ENCODE data around the gene STARD3.

DNA sequence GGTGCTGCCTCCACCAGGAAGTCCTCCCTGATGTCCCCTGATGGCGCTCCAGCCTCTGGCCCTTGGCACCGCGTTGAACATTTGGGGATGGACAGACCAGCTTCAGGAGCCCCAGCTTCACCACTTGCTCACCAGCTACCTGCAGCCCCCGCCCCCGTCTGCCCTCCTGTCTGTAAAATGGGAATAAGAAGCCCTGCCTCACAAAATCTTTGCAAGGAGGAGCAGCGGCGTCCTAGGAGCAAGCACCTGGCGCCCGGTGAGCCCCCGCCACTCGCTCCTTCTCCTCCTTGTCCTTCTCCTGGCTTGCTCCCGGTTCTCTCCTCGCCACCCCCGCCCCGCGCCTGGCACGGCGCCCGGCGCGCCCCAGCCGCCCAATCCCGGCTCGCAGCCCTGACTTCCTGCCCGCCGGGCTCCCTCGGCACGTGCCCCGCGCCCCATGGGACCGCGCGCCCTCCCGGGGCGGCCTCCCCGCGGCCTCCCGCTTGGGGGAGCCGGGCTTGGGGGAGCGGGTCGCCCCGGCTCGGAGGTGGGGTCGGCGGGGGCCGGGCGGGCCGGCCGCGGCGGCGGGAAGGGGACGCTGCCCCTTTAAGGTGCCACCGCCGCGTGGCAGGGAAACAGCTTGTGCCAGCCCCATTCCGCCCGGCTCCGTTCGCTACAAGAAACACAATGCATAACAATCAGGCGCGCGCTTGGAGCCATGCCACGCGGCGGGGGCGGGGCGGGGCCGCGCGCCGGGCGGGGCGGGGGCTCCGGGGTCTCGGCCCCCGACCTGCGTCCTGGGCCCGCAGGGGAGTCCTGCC lies 19.3 kb upstream of the STARD3 start:
- TF ChIP-seq, protein P1, sequence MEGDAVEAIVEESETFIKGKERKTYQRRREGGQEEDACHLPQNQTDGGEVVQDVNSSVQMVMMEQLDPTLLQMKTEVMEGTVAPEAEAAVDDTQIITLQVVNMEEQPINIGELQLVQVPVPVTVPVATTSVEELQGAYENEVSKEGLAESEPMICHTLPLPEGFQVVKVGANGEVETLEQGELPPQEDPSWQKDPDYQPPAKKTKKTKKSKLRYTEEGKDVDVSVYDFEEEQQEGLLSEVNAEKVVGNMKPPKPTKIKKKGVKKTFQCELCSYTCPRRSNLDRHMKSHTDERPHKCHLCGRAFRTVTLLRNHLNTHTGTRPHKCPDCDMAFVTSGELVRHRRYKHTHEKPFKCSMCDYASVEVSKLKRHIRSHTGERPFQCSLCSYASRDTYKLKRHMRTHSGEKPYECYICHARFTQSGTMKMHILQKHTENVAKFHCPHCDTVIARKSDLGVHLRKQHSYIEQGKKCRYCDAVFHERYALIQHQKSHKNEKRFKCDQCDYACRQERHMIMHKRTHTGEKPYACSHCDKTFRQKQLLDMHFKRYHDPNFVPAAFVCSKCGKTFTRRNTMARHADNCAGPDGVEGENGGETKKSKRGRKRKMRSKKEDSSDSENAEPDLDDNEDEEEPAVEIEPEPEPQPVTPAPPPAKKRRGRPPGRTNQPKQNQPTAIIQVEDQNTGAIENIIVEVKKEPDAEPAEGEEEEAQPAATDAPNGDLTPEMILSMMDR (IDR thresholded peaks at IDR 0.05), result no peak
- no peak for TF ChIP-seq POLR2A (IDR thresholded peaks at IDR 0.05)
